K562 (cell line): ENCODE measurements around the gene LIX1L. TPM values are rescaled to one million over a fixed set of nuclear protein-coding genes. Genes with fewer than 3 reads are reported as not detected.

Experiments used
- CHD2 ChIP-seq: IDR thresholded peaks from 2 replicates; pipeline ENCODE4 v1.6.1; 2011; ENCODE audit warnings: low read depth, low read length
- FOXP1 ChIP-seq: sonication (generic); formaldehyde crosslinking; IDR thresholded peaks from 2 replicates; pipeline ENCODE4 v1.8.0; 2022; ENCODE audit warnings: mild to moderate bottlenecking, missing genetic modification reagents
- HDAC3 ChIP-seq: fragments of 450-650 bp; IDR thresholded peaks from 2 replicates; pipeline ENCODE4 v1.6.1; 2018; ENCODE audit warnings: borderline replicate concordance, mild to moderate bottlenecking, moderate library complexity; ENCODE audit not compliant: partially characterized antibody
- HNRNPH1 ChIP-seq: fragments of 200-400 bp; formaldehyde crosslinking; optimal IDR thresholded peaks from 2 replicates; pipeline ENCODE3; 2017; ENCODE audit warnings: low read depth, mild to moderate bottlenecking, low read length, moderate library complexity
- HOMEZ ChIP-seq: fragments of 250-450 bp; sonication (Bioruptor Pico); IDR thresholded peaks from 2 replicates; pipeline ENCODE4 v1.4.0; 2020; ENCODE audit warnings: mild to moderate bottlenecking, moderate library complexity
- MCM2 ChIP-seq: fragments of 450-650 bp; IDR thresholded peaks from 2 replicates; pipeline ENCODE4 v1.6.1; 2017; ENCODE audit warnings: low read depth, mild to moderate bottlenecking
- ZNF354B ChIP-seq: fragments of 250-450 bp; sonication (Bioruptor Pico); IDR thresholded peaks from 2 replicates; pipeline ENCODE4 v1.4.0; 2020
- ZNF407 ChIP-seq: fragments of 450-650 bp; IDR thresholded peaks from 2 replicates; pipeline ENCODE4 v1.6.1; 2016; ENCODE audit warnings: low read depth
- polyA plus RNA-seq, 8 experiments: library from polyadenylated mRNA; depleted of rRNA in 4 of 8; stranded (reverse) in 5 of 8; unstranded in 3 of 8; fragments of >200 nt; fragmentation: Nextera tagmentation in 2 of 8; fragmentation: Illumina TruSeq in 1 of 8; extraction: Ambion mirVana in 2 of 8; extraction: Trizol in 1 of 8; gene quantifications; 2 replicates each; pipeline versions ENCODE4 v1.2.1 to v1.2.3, GENCODE V29; 2011 to 2014; ENCODE audit warnings: inconsistent platforms in 1 of 8, missing spikeins in 1 of 8
- total RNA-seq, 7 experiments: library from RNA; depleted of rRNA in 6 of 7; stranded (reverse); fragments of >200 nt in 6 of 7; fragmentation: Illumina TruSeq in 2 of 7; extraction: Trizol in 2 of 7; gene quantifications; 2 replicates each; pipeline versions ENCODE4 v1.2.1 to v1.2.3, GENCODE V29; 2011 to 2021; ENCODE audit warnings: low replicate concordance in 1 of 7
- TF ChIP-seq, protein P1 (sequence below): fragments of 250-450 bp; sonication (Bioruptor Pico); IDR thresholded peaks from 2 replicates; pipeline ENCODE4 v1.6.1; 2021; ENCODE audit warnings: mild to moderate bottlenecking
- TF ChIP-seq, protein P2 (sequence below): sonication (generic); formaldehyde crosslinking; IDR thresholded peaks from 2 replicates; pipeline ENCODE4 v1.8.1; 2023; ENCODE audit warnings: mild to moderate bottlenecking, missing genetic modification reagents
- TF ChIP-seq, protein P3 (sequence below): fragments of 250-450 bp; sonication (Bioruptor Pico); IDR thresholded peaks from 2 replicates; pipeline ENCODE4 v1.5.0; 2021

LIX1L gene
- total and polyA plus RNA-seq, 9 of the 15 experiments (the other 6 are each of a cell fraction or from before 2014, with no cell fraction given) = 4.6 to 26.5 (median 12.5) TPM

GRCh38 chr1:145996433-145997015, 38.7 kb upstream of the LIX1L start, which contains the start of gene TXNIP (continued):
- no peak for TF ChIP-seq HOMEZ
- TF ChIP-seq HDAC3 = peak; percentile 93
- TF ChIP-seq, protein P1, sequence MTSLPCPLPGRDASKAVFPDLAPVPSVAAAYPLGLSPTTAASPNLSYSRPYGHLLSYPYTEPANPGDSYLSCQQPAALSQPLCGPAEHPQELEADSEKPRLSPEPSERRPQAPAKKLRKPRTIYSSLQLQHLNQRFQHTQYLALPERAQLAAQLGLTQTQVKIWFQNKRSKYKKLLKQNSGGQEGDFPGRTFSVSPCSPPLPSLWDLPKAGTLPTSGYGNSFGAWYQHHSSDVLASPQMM (CRISPR knock-in tag) = no peak
- no peak for TF ChIP-seq MCM2
- TF ChIP-seq FOXP1 (CRISPR knock-in tag) = peak; percentile 96
- TF ChIP-seq, protein P2, sequence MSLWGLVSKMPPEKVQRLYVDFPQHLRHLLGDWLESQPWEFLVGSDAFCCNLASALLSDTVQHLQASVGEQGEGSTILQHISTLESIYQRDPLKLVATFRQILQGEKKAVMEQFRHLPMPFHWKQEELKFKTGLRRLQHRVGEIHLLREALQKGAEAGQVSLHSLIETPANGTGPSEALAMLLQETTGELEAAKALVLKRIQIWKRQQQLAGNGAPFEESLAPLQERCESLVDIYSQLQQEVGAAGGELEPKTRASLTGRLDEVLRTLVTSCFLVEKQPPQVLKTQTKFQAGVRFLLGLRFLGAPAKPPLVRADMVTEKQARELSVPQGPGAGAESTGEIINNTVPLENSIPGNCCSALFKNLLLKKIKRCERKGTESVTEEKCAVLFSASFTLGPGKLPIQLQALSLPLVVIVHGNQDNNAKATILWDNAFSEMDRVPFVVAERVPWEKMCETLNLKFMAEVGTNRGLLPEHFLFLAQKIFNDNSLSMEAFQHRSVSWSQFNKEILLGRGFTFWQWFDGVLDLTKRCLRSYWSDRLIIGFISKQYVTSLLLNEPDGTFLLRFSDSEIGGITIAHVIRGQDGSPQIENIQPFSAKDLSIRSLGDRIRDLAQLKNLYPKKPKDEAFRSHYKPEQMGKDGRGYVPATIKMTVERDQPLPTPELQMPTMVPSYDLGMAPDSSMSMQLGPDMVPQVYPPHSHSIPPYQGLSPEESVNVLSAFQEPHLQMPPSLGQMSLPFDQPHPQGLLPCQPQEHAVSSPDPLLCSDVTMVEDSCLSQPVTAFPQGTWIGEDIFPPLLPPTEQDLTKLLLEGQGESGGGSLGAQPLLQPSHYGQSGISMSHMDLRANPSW (CRISPR knock-in tag) = no peak
- TF ChIP-seq, protein P3, sequence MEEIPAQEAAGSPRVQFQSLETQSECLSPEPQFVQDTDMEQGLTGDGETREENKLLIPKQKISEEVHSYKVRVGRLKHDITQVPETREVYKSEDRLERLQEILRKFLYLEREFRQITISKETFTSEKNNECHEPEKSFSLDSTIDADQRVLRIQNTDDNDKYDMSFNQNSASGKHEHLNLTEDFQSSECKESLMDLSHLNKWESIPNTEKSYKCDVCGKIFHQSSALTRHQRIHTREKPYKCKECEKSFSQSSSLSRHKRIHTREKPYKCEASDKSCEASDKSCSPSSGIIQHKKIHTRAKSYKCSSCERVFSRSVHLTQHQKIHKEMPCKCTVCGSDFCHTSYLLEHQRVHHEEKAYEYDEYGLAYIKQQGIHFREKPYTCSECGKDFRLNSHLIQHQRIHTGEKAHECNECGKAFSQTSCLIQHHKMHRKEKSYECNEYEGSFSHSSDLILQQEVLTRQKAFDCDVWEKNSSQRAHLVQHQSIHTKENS (CRISPR knock-in tag) = no peak
- no peak for TF ChIP-seq ZNF354B (CRISPR knock-in tag)
- no peak for TF ChIP-seq HNRNPH1
- TF ChIP-seq CHD2 = peak; percentile 81
- no peak for TF ChIP-seq ZNF407
